Urinary bladder (tissue), 4 donors: ENCODE results near the gene ASPHD1. TPM values are rescaled to one million over a fixed set of nuclear protein-coding genes. Genes with fewer than 3 reads are reported as not detected.
"Not testable (repeated sequence)": the region's sequence is repeated elsewhere in the genome, so short reads cannot be mapped to it uniquely, and the experiment has no call there.

Source experiments
- DNase-seq: peaks from one replicate; pipeline ENCODE4 v3.0.0-alpha.2; 2015; ENCODE audit errors: extremely low spot score
- H3K27ac ChIP-seq: one replicate; pipeline ENCODE4 v1.5.1; 2013; ENCODE audit warnings: low read depth, mild to moderate bottlenecking, moderate library complexity
- H3K36me3 ChIP-seq: one replicate; pipeline ENCODE4 v1.6.1; 2013; ENCODE audit warnings: mild to moderate bottlenecking, moderate library complexity; ENCODE audit not compliant: insufficient read depth
- H3K4me1 ChIP-seq: one replicate; pipeline ENCODE4 v1.6.1; 2013; ENCODE audit warnings: mild to moderate bottlenecking, moderate library complexity; ENCODE audit not compliant: insufficient read depth
- H3K4me3 ChIP-seq: one replicate; pipeline ENCODE4 v1.5.1; 2013; ENCODE audit warnings: low read depth, low read length
- WGBS: extraction: QIAGEN DNeasy Blood & Tissue Kit; methylation state at CpG from one replicate; pipeline ENCODE4 v1.1.7; 2013; 5-methylcytosine and 5-hydroxymethylcytosine counted together
- polyA plus RNA-seq: library from polyadenylated mRNA; stranded (reverse); fragments of 200-250 nt; gene quantifications from one replicate; pipeline ENCODE4 v1.2.3, GENCODE V29; 2013
- total RNA-seq: library from RNA; depleted of rRNA; stranded (reverse); fragments of >200 nt; gene quantifications from one replicate; pipeline ENCODE4 v1.2.3, GENCODE V29; 2014
- donor health status: healthy with polysubstance abuse.
- donor health status: healthy.

ASPHD1 gene
- total and polyA plus RNA-seq, 2 donors = 0.16 to 1.1 TPM

GRCh38 chr16:29922326-29922725 lies 22.0 kb downstream of the ASPHD1 start:
- Histone ChIP-seq H3K4me3 (no peak overlapping the region), H3K27ac (no peak overlapping the region), H3K4me1 (no peaks in the 10 kb centered on the region), H3K36me3 (peaks cover 3% of the 10 kb centered on the region)
- WGBS = 89% methylated on average over 2 of the region's 2 CpGs
- DNase-seq = no peak

- no peak overlapping the region for H3K27ac ChIP-seq
These were observed 22.8 kb downstream of the ASPHD1 start for GRCh38 chr16:29922986-29923501.

DNA sequence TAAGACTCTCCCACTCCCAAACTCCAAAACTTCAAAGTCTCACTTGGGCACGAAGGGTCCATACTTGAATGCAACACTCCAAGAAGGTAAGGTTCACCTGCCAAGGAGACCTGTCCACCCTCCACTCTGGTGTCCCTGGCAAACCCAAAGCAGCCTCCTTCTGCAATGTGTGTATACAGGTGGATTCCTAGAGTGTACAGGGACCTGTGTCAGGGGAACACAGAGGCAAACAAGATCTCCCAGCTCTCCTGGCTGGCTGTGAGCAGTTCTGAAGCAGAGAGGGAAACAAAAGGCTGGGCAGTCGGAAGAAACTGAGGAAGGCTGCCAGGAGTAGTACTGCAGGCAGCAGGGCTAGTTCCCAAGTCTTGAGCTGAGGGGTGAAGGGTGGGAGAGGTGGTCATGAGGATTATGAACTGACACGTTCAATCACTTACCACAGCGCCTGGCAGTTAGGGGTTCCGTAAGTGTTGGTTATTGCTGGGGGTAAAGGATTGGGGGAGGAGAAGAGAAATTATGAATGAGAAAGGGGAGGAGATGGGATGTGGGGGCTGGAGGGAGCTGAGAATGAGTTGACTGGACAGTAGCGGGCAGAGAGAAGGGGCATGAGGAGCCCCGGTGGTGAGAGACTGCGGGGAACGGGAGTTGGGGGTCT lies 24.9 kb downstream of the ASPHD1 start:
- no peak for DNase-seq
- WGBS = 9% methylated on average over 9 of the region's 9 CpGs
- H3K27ac ChIP-seq = no peak overlapping the region
- no peaks in the 10 kb centered on the region for H3K4me1 ChIP-seq
- peak overlapping the region; percentile 90 for H3K4me3 ChIP-seq
- H3K36me3 ChIP-seq = no peaks in the 10 kb centered on the region

More at GRCh38 chr16:29922986-29923501, 22.8 kb downstream of the ASPHD1 start:
- Histone ChIP-seq H3K4me1 (no peaks in the 10 kb centered on the region), H3K4me3 (no peak overlapping the region), H3K36me3 (peaks cover 3% of the 10 kb centered on the region)
- WGBS = 95% methylated on average over 12 of the region's 12 CpGs
- DNase-seq = no peak

DNA sequence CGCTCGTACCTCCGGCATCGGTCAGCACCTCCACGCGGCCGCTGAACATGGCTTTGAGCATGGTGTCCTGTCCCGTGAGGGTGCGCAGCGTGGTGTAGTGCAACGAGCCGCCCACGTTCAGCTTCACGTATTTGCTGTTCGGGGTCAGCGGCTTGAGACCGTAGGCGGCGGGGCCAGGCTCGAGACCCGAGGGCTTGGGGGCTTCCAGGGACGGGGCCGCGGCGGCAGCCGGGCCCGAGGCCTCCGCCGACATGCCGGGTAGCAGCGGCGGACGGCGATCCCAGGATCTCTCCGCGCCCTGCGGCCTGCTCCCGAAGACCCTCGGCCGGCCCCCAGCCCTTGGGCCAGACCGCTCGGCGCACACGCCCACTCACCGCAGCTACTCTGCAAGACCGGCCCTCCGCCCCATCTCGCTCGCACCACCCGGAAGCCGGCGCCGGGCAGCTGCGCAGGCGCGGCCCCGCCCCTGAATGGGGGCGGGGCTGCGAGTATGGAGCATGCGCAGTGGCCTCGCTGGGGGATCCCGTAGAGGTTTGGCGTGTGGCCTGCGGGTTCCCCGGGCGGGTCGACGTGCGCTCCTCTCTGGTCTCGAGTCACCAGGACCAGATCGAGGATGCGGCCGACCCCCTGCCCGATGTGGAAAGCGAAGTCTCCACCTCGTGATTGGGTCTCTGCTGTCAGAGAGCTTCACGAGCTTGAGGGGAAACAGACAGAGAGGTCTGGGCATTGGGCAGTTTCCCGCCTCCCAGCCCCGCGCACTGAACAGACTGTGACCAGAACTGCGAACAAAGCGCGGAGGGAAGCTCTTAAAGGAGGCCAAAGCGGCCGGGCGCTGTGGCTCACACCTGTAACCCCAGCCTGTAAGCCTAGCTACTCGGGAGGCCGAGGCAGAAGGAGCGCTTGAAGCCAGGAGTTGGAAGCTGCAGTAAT lies 25.8 kb downstream of the ASPHD1 start, which contains the start of gene KCTD13:
KCTD13 (minus strand) TSS at position 446 of the 930 bp plus-strand sequence; CDS start at position 253, 193 bp downstream.
- no peaks in the 10 kb centered on the region for H3K36me3 ChIP-seq
- WGBS = under 1% methylated on average over 89 of the region's 89 CpGs
- H3K4me1 ChIP-seq = no peaks in the 10 kb centered on the region
- H3K4me3 ChIP-seq = peak within 1 kb of the TSS; percentile 90
- peak within 1 kb of the TSS; percentile 83 for H3K27ac ChIP-seq
- DNase-seq = peak; percentile 49

- Histone ChIP-seq H3K4me1 (no peaks in the 10 kb centered on the region), H3K36me3 (no peaks in the 10 kb centered on the region), H3K27ac (peak overlapping the region; percentile 83), H3K4me3 (peak overlapping the region; percentile 90)
- 2% methylated on average over 12 of the region's 12 CpGs for WGBS
- no peak for DNase-seq
These were observed 26.4 kb downstream of the ASPHD1 start for GRCh38 chr16:29926711-29927052.

- Histone ChIP-seq H3K4me3 (no peak overlapping the region), H3K4me1 (no peaks in the 10 kb centered on the region)
- 48% methylated on average over 12 of the region's 12 CpGs for WGBS
These were observed 27.0 kb downstream of the ASPHD1 start for GRCh38 chr16:29927070-29927905.

DNA sequence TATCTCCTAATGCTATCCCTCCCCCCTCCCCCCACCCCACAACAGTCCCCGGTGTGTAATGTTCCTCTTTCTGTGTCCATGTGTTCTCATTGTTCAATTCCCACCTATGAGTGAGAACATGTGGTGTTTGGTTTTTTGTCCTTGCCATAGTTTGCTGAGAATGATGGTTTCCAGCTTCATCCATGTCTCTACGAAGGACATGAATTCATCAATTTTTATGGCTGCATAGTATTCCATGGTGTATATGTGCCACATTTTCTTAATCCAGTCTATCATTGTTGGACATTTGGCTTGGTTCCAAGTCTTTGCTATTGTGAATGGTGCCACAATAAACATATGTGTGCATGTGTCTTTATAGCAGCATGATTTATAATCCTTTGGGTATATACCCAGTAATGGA lies 31.5 kb downstream of the ASPHD1 start:
- not testable (repeated sequence) for DNase-seq, H3K4me3 ChIP-seq, H3K27ac ChIP-seq, H3K36me3 ChIP-seq, H3K4me1 ChIP-seq
- 95% methylated on average over 2 of the region's 2 CpGs for WGBS

More at GRCh38 chr16:29927070-29927905, 27.0 kb downstream of the ASPHD1 start:
- no peak for DNase-seq
- no peaks in the 10 kb centered on the region for H3K36me3 ChIP-seq
- peak overlapping the region; percentile 15 for H3K27ac ChIP-seq

- 59% methylated on average over 4 of the region's 4 CpGs for WGBS
- no peaks in the 10 kb centered on the region for H3K4me1 ChIP-seq
These were observed 40.4 kb downstream of the ASPHD1 start for GRCh38 chr16:29940656-29941055.

DNA sequence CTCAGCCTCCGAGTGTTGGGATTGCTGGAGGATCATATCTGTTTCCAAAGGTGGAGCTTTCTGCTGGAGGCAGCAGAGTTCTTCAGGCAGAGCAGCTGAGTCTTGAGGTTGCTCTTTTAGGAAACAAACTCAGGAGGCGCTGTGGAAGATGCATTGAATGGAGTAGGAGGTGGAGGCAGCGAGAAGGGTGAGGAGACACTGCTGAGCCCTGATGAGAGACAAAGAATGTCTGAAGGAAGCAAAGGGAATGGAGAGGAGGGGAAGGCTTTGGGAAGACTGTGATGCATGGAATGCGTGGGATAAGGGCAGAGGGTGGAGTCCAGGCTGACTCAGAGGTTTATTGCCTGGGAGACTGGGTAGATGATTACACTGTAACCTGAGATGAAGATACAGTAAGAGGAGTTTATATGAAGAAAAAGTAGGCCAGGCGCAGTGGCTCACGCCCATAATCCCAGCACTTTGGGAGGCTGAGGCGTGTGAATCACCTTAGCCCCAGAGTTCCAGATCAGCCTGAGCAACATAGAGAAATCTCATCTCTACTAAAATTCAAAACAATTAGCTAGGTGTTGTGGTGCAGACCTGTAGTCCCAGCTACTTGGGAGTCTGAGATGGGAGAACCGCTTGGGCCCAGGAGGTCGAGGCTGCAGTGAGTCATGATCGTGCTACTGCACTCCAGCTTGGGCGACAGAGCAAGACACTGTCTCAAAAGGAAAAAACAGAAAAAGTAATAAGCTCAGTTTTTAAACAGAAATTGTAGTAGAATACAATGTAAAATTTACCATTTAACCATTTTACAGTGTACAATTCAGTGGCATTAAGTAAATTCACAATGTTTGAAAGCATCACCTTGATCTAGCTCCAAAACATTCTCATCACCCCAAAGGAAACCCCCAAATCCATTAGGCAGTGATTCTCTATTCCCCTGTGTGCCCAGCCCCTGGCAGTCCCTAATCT lies 43.8 kb downstream of the ASPHD1 start:
- peak; percentile 87 for DNase-seq
- Histone ChIP-seq H3K36me3 (no peaks in the 10 kb centered on the region), H3K27ac (peak overlapping the region; percentile 68), H3K4me1 (no peaks in the 10 kb centered on the region), H3K4me3 (no peak overlapping the region)
- 23% methylated on average over 11 of the region's 11 CpGs for WGBS

More at GRCh38 chr16:29940656-29941055, 40.4 kb downstream of the ASPHD1 start:
- Histone ChIP-seq H3K4me3 (no peak overlapping the region), H3K27ac (no peak overlapping the region), H3K36me3 (no peaks in the 10 kb centered on the region)
- DNase-seq = no peak

- no peaks in the 10 kb centered on the region for H3K4me1 ChIP-seq
- no peak overlapping the region for H3K27ac ChIP-seq
- WGBS = 82% methylated on average over 2 of the region's 2 CpGs
- DNase-seq = no peak
- no peak overlapping the region for H3K4me3 ChIP-seq
- no peaks in the 10 kb centered on the region for H3K36me3 ChIP-seq
These were observed 47.6 kb downstream of the ASPHD1 start for GRCh38 chr16:29947897-29948296.

GRCh38 chr16:29950806-29951461 lies 50.6 kb downstream of the ASPHD1 start:
- 92% methylated on average over 4 of the region's 4 CpGs for WGBS
- no peaks in the 10 kb centered on the region for H3K4me1 ChIP-seq
- H3K36me3 ChIP-seq = no peaks in the 10 kb centered on the region
- DNase-seq = no peak
- H3K4me3 ChIP-seq = no peak overlapping the region
- H3K27ac ChIP-seq = no peak overlapping the region
